GM06990 (cell line): ENCODE results near the gene PLCXD3.

Source experiments
- DNase-seq: peaks from one replicate; pipeline ENCODE4 v3.0.0-alpha.2; 2011; ENCODE audit not compliant: insufficient read length; ENCODE audit errors: extremely low read depth
- H3K27me3 ChIP-seq: replicated peaks from 2 replicates; pipeline ENCODE4 v1.6.0; 2011; ENCODE audit warnings: low read length; ENCODE audit not compliant: control insufficient read depth, insufficient read depth
- H3K36me3 ChIP-seq: 2 replicates; pipeline ENCODE4 v1.5.1; 2011; ENCODE audit warnings: low read length; ENCODE audit not compliant: control insufficient read depth, insufficient read depth
- H3K4me3 ChIP-seq: replicated peaks from 2 replicates; pipeline ENCODE4 v1.5.1; 2011; ENCODE audit warnings: low read depth, mild to moderate bottlenecking, control low read depth, low read length
- CTCF ChIP-seq: IDR thresholded peaks from 2 replicates; pipeline ENCODE4 v1.5.1; 2011; ENCODE audit warnings: low read length, control low read depth, mild to moderate bottlenecking, inconsistent platforms; ENCODE audit not compliant: insufficient read depth, poor library complexity, severe bottlenecking

The PLCXD3 gene

GRCh38 chr5:41356786-41357185 is 153.6 kb downstream of the PLCXD3 start:
- no peak for TF ChIP-seq CTCF
- DNase-seq = no peak
- Histone ChIP-seq H3K36me3 (no peaks in the 10 kb centered on the region), H3K27me3 (no peaks in the 10 kb centered on the region), H3K4me3 (no peak overlapping the region)

- Histone ChIP-seq H3K27me3 (no peaks in the 10 kb centered on the region), H3K4me3 (no peak overlapping the region), H3K36me3 (no peaks in the 10 kb centered on the region)
- DNase-seq = no peak
- TF ChIP-seq CTCF = no peak
Measured at GRCh38 chr5:41349846-41350245, 160.6 kb downstream of the PLCXD3 start.

GRCh38 chr5:41347569-41347968 is 162.8 kb downstream of the PLCXD3 start:
- Histone ChIP-seq H3K36me3 (no peaks in the 10 kb centered on the region), H3K27me3 (no peaks in the 10 kb centered on the region), H3K4me3 (no peak overlapping the region)
- no peak for TF ChIP-seq CTCF
- DNase-seq = no peak

- TF ChIP-seq CTCF = peak; percentile 13
- Histone ChIP-seq H3K36me3 (no peaks in the 10 kb centered on the region), H3K27me3 (no peaks in the 10 kb centered on the region), H3K4me3 (no peak overlapping the region)
- DNase-seq = no peak
Measured at GRCh38 chr5:41346609-41347008, 163.8 kb downstream of the PLCXD3 start.

GRCh38 chr5:41345295-41345694 is 165.1 kb downstream of the PLCXD3 start:
- no peaks in the 10 kb centered on the region for H3K27me3 ChIP-seq
- H3K4me3 ChIP-seq = no peak overlapping the region
- DNase-seq = no peak
- no peaks in the 10 kb centered on the region for H3K36me3 ChIP-seq
- no peak for TF ChIP-seq CTCF

GRCh38 chr5:41339339-41339738 is 171.1 kb downstream of the PLCXD3 start:
- no peak for TF ChIP-seq CTCF
- Histone ChIP-seq H3K4me3 (no peak overlapping the region), H3K36me3 (no peaks in the 10 kb centered on the region), H3K27me3 (no peaks in the 10 kb centered on the region)
- no peak for DNase-seq
